Measurements from ENCODE around the gene UQCRH.

DNA sequence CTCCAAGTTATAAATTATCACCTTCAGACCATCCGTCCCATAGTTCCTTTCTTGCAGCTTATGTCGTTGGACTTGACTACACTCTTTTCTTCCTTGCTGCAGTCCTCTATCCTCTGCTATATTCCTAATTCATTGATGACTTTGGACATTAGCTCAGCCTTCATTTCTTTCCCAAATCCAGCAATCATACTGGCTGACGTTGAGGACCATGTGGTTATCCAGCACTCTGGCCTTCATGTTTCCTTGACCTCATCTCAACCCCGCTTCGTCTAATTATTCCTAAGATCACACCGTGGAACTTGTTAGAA is 28.5 kb upstream of the UQCRH start:
- TF ChIP-seq, protein P1, sequence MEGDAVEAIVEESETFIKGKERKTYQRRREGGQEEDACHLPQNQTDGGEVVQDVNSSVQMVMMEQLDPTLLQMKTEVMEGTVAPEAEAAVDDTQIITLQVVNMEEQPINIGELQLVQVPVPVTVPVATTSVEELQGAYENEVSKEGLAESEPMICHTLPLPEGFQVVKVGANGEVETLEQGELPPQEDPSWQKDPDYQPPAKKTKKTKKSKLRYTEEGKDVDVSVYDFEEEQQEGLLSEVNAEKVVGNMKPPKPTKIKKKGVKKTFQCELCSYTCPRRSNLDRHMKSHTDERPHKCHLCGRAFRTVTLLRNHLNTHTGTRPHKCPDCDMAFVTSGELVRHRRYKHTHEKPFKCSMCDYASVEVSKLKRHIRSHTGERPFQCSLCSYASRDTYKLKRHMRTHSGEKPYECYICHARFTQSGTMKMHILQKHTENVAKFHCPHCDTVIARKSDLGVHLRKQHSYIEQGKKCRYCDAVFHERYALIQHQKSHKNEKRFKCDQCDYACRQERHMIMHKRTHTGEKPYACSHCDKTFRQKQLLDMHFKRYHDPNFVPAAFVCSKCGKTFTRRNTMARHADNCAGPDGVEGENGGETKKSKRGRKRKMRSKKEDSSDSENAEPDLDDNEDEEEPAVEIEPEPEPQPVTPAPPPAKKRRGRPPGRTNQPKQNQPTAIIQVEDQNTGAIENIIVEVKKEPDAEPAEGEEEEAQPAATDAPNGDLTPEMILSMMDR (IDR thresholded peaks at IDR 0.05; ENCODE audit: low read depth, low read length) = no peak
- TF ChIP-seq POLR2A (IDR thresholded peaks at IDR 0.05; ENCODE audit: extremely low read depth, insufficient read length) = no peak
